Measurements from ENCODE around the gene ZNF138. TPM values are rescaled to one million over a fixed set of nuclear protein-coding genes. Genes with fewer than 3 reads are reported as not detected.
"Not testable (repeated sequence)": the region's sequence is repeated elsewhere in the genome, so short reads cannot be mapped to it uniquely, and the experiment has no call there.

Gene ZNF138
- total and polyA plus RNA-seq, 2 of the 8 experiments (the other 6 are each of a cell fraction or from before 2014, with no cell fraction given): 7.5 to 22.6 TPM

DNA sequence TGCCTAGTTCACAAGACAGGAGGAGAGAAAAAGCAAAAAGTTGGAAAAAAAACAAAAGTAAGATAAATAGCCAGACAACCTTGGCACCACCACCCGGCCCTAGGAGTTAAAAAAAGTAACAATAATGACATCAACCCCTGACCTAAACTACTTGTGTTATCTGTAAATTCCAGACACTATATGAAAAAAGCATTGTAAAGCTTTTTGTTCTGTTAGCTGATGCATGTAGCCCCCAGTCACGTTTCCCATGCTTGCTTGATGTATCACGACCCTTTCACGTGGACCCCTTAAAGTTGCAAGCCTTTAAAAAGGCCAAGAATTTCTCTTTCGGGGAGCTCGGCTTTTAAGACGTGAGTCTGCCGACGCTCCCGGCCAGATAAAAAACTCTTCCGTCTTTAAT lies 5.0 kb upstream of the ZNF138 start:
- WGBS, 2 experiments (ENCODE audit: extremely low coverage in 1 of 2, insufficient coverage in 1 of 2, insufficient read length in 1 of 2, insufficient replicate concordance in 2 of 2, low coverage in 1 of 2, low lambda C conversion rate in 2 of 2, missing lambda C conversion rate in 1 of 2): 86% methylated on average over 11 of the region's 11 CpGs; no CpG with 5 or more reads in 1 of the 2 experiments
- H3K56ac ChIP-seq (replicated peaks; ENCODE audit: insufficient read length, low read depth, low read length); H3K79me1 ChIP-seq (ENCODE audit: low read depth, low read length); H2AK5ac ChIP-seq (ENCODE audit: low read depth, low read length); H3K23me2 ChIP-seq (ENCODE audit: low read depth, low read length); H3K4me3 ChIP-seq (ENCODE audit: extremely low read depth in 1 of 4, insufficient read depth in 2 of 4, low read depth in 3 of 4, low read length in 4 of 4); H3K9ac ChIP-seq (replicated peaks in 1 of 4; ENCODE audit: extremely low read depth in 1 of 4, low read depth in 3 of 4, low read length in 3 of 4); H4K20me1 ChIP-seq (replicated peaks in 1 of 2; ENCODE audit: control insufficient read depth in 1 of 2, insufficient read depth in 2 of 2, low read length in 2 of 2); CTCF ChIA-PET (ENCODE audit: partially characterized antibody); H4K5ac ChIP-seq (ENCODE audit: insufficient read length, low read depth, low read length); H4K8ac ChIP-seq (ENCODE audit: extremely low read depth, insufficient read depth, low read length); H3K27me3 ChIP-seq (replicated peaks in 1 of 4; ENCODE audit: control insufficient read depth in 3 of 4, extremely low read depth in 1 of 4, insufficient read depth in 3 of 4, low read length in 3 of 4); H2BK120ac ChIP-seq (replicated peaks; ENCODE audit: low read depth, low read length); H3K9me3 ChIP-seq (ENCODE audit: insufficient read depth in 2 of 2, low read depth in 1 of 2, low read length in 1 of 2); H2BK20ac ChIP-seq (ENCODE audit: low read length); H3K4ac ChIP-seq (replicated peaks; ENCODE audit: insufficient read length, low read depth, low read length); H2BK15ac ChIP-seq (ENCODE audit: low read length); H2AFZ ChIP-seq (ENCODE audit: low read length); H3K18ac ChIP-seq (ENCODE audit: extremely low read depth, low read length); H2BK5ac ChIP-seq (ENCODE audit: low read depth, low read length); H3K14ac ChIP-seq (ENCODE audit: insufficient read length); H2BK12ac ChIP-seq (ENCODE audit: low read depth, low read length); H3K79me2 ChIP-seq (ENCODE audit: control insufficient read depth in 1 of 2, insufficient read depth in 2 of 2, low read length in 2 of 2); H3K4me1 ChIP-seq (replicated peaks in 1 of 4; ENCODE audit: control insufficient read depth in 3 of 4, insufficient read depth in 4 of 4, low read length in 3 of 4); POLR2A ChIA-PET (ENCODE audit: partially characterized antibody); H3K36me3 ChIP-seq (ENCODE audit: control insufficient read depth in 2 of 4, insufficient read depth in 4 of 4, low read length in 3 of 4); H3K27ac ChIP-seq (ENCODE audit: low read depth, low read length); H3K23ac ChIP-seq (ENCODE audit: insufficient read length); H4K91ac ChIP-seq (replicated peaks; ENCODE audit: insufficient read length, low read length); FAIRE-seq; DNase-seq (ENCODE audit: low read depth in 1 of 2, low spot score in 2 of 2); H3K4me2 ChIP-seq (ENCODE audit: insufficient read depth in 1 of 2, low read depth in 2 of 2, low read length in 2 of 2): not testable (repeated sequence)
